AG04450 (cell line): ENCODE results near the gene STARD9. TPM values are rescaled to one million over a fixed set of nuclear protein-coding genes. Genes with fewer than 3 reads are reported as not detected.

Experiments
- CTCF ChIA-PET: fragments of 300-600, 350-600 bp; formaldehyde crosslinking; extraction: SDS; loops from one replicate; lab custom pipeline; 2022; ENCODE audit warnings: antibody characterized with exemption, inconsistent platforms; lab: Charles Lee
- POLR2A ChIA-PET: fragments of 350-600 bp; formaldehyde crosslinking; extraction: SDS; loops from one replicate; lab custom pipeline; 2021; ENCODE audit warnings: antibody characterized with exemption, inconsistent platforms; lab: Yijun Ruan, JAX
- DNase-seq: peaks from one replicate; pipeline ENCODE4 v3.0.0-alpha.2; 2011; ENCODE audit warnings: low read depth, low spot score
- H3K27ac ChIP-seq: one replicate; pipeline ENCODE4 v1.5.1; 2012; ENCODE audit warnings: low read depth, low read length, control low read depth
- H3K27me3 ChIP-seq: one replicate; pipeline ENCODE4 v1.6.0; 2012; ENCODE audit warnings: low read length; ENCODE audit not compliant: control insufficient read depth, insufficient read depth
- H3K4me3 ChIP-seq: 2 replicates; pipeline ENCODE4 v1.5.1; 2011; ENCODE audit warnings: mild to moderate bottlenecking, low read depth, low read length, control low read depth
- H3K9me3 ChIP-seq: 2 replicates; pipeline ENCODE4 v1.5.1; 2012; ENCODE audit warnings: low read length; ENCODE audit not compliant: control insufficient read depth, insufficient read depth
- polyA plus RNA-seq: library from polyadenylated mRNA; depleted of rRNA; stranded (reverse); fragments of >200 nt; gene quantifications from 2 replicates; pipeline ENCODE4 v1.2.3, GENCODE V29; 2011
- TF ChIP-seq, protein P1 (sequence below): IDR thresholded peaks from 2 replicates; pipeline ENCODE4 v1.5.1; 2011; ENCODE audit warnings: low read depth, low read length, control low read depth, inconsistent platforms

STARD9 gene
- polyA plus RNA-seq, 1 experiment = 2.2 TPM

DNA sequence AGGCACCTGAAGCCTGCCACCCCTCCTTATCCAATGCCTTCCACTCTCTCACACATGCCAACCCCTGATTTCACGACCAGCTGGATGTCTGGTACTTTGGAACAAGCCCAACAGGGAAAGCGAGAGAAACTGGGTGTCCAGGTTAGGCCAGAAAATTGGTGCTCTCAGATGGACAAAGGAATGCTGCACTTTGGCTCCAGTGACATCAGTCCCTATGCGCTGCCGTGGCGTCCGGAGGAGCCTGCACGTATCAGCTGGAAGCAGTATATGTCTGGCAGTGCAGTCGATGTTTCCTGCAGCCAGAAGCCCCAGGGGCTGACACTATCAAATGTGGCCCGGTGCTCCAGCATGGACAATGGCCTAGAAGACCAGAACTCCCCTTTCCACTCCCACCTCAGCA, 116.4 kb downstream of the STARD9 start:
- no peak overlapping the region for H3K4me3 ChIP-seq
- ChIA-PET POLR2A (no interaction called here), CTCF (no interaction called here)
- H3K27me3 ChIP-seq = no peaks in the 10 kb centered on the region
- TF ChIP-seq, protein P1, sequence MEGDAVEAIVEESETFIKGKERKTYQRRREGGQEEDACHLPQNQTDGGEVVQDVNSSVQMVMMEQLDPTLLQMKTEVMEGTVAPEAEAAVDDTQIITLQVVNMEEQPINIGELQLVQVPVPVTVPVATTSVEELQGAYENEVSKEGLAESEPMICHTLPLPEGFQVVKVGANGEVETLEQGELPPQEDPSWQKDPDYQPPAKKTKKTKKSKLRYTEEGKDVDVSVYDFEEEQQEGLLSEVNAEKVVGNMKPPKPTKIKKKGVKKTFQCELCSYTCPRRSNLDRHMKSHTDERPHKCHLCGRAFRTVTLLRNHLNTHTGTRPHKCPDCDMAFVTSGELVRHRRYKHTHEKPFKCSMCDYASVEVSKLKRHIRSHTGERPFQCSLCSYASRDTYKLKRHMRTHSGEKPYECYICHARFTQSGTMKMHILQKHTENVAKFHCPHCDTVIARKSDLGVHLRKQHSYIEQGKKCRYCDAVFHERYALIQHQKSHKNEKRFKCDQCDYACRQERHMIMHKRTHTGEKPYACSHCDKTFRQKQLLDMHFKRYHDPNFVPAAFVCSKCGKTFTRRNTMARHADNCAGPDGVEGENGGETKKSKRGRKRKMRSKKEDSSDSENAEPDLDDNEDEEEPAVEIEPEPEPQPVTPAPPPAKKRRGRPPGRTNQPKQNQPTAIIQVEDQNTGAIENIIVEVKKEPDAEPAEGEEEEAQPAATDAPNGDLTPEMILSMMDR = no peak
- DNase-seq = no peak
- H3K27ac ChIP-seq = no peak overlapping the region
- no peaks in the 10 kb centered on the region for H3K9me3 ChIP-seq

DNA sequence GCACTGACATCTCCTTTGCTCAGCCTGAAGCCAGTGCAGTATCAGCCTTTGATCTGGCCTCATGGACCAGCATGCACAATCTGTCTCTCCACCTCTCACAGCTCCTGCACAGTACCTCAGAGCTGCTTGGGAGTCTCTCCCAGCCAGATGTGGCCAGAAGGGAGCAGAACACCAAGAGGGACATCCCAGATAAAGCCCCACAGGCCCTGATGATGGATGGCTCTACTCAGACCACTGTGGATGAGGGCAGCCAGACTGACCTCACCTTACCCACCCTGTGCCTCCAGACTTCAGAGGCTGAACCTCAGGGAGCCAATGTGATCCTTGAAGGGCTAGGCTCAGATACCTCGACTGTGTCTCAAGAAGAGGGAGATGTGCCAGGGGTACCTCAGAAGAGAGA, 117.1 kb downstream of the STARD9 start:
- ChIA-PET POLR2A (no interaction called here), CTCF (no interaction called here)
- Histone ChIP-seq H3K27me3 (no peaks in the 10 kb centered on the region), H3K9me3 (no peaks in the 10 kb centered on the region), H3K27ac (no peak overlapping the region), H3K4me3 (no peak overlapping the region)
- DNase-seq = no peak
- TF ChIP-seq, protein P1 = no peak

DNA sequence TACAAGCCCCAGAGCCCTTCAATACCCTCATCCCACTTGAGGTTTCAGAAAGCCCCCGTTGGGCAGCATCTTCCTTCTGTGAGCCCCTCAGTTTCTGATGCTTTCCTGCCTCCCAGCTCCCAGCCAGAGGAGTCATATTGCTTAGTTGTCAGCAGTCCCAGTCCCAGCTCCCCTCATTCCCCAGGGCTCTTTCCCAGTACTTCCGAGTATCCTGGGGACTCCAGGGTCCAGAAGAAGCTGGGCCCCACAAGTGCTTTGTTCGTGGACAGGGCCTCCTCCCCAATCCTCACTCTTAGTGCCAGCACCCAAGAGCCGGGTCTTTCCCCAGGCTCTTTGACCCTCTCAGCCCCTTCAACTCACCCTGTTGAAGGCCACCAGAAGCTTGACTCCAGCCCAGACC, 117.6 kb downstream of the STARD9 start:
- DNase-seq = no peak
- TF ChIP-seq, protein P1 = no peak
- CTCF ChIA-PET = no interaction called here
- H3K9me3 ChIP-seq = no peaks in the 10 kb centered on the region
- H3K27me3 ChIP-seq = no peaks in the 10 kb centered on the region
- H3K4me3 ChIP-seq = no peak overlapping the region
- H3K27ac ChIP-seq = no peak overlapping the region
- POLR2A ChIA-PET = no interaction called here

DNA sequence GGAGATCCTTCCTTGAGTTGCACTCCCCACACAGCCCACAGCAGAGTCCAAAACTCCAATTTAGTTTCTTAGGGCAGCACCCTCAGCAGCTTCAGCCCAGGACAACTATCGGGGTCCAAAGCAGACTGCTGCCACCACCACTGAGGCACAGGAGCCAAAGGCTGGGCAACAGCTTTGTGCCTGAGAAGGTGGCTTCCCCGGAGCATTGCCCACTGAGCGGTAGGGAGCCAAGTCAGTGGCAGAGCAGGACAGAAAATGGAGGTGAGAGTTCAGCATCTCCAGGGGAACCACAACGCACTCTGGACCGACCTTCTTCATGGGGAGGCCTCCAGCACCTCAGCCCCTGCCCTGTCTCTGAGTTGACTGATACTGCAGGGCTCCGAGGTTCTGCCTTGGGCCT, 118.1 kb downstream of the STARD9 start:
- TF ChIP-seq, protein P1 = no peak
- ChIA-PET POLR2A (no interaction called here), CTCF (no interaction called here)
- H3K9me3 ChIP-seq = no peaks in the 10 kb centered on the region
- no peak overlapping the region for H3K4me3 ChIP-seq
- DNase-seq = no peak
- no peak overlapping the region for H3K27ac ChIP-seq
- H3K27me3 ChIP-seq = no peaks in the 10 kb centered on the region

DNA sequence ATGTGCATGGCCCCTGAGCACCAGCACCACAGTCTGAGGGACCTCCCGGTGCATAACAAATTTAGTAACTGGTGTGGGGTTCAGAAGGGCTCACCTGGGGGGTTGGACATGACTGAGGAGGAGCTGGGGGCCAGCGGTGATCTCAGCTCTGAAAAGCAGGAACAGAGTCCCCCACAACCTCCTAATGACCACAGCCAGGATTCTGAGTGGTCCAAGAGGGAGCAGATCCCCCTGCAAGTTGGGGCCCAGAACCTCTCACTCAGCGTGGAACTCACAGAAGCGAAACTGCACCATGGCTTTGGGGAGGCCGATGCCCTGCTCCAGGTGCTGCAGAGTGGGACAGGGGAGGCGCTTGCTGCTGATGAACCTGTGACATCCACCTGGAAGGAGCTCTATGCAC, 118.5 kb downstream of the STARD9 start:
- Histone ChIP-seq H3K9me3 (no peaks in the 10 kb centered on the region), H3K27me3 (no peaks in the 10 kb centered on the region), H3K27ac (no peak overlapping the region), H3K4me3 (no peak overlapping the region)
- TF ChIP-seq, protein P1 = no peak
- DNase-seq = no peak
- POLR2A ChIA-PET = no interaction called here
- CTCF ChIA-PET = no interaction called here
